Astrocyte (in vitro differentiated cells and primary cell): ENCODE measurements around the gene CSF2RB. TPM values are rescaled to one million over a fixed set of nuclear protein-coding genes. Genes with fewer than 3 reads are reported as not detected.

Source experiments
- DNase-seq: peaks from one replicate; pipeline ENCODE4 v3.0.0-alpha.2; 2010; ENCODE audit warnings: low read depth
- FAIRE-seq: peaks from 2 replicates; lab custom pipeline; 2011; peaks lifted over from hg19 to GRCh38; lab: Jason Lieb, UNC
- H2AFZ ChIP-seq: 2 replicates; pipeline ENCODE4 v1.6.0; 2012; ENCODE audit warnings: low read depth, low read length, inconsistent platforms
- H3K27ac ChIP-seq: 2 replicates; pipeline ENCODE4 v1.5.1; 2011; ENCODE audit warnings: low read depth, low read length, inconsistent platforms
- H3K27me3 ChIP-seq: 2 replicates; pipeline ENCODE4 v1.6.0; 2011; ENCODE audit warnings: low read length, inconsistent platforms; ENCODE audit not compliant: insufficient read depth
- H3K36me3 ChIP-seq: 2 replicates; pipeline ENCODE4 v1.5.1; 2011; ENCODE audit warnings: low read length, inconsistent platforms; ENCODE audit not compliant: insufficient read depth
- H3K4me1 ChIP-seq: 2 replicates; pipeline ENCODE4 v1.5.1; 2011; ENCODE audit warnings: low read length, inconsistent platforms; ENCODE audit not compliant: insufficient read depth
- H3K4me2 ChIP-seq: 2 replicates; pipeline ENCODE4 v1.6.0; 2012; ENCODE audit warnings: low read length, inconsistent platforms
- H3K4me3 ChIP-seq: 2 replicates; pipeline ENCODE4 v1.5.1; 2011; ENCODE audit warnings: low read depth, mild to moderate bottlenecking, low read length, inconsistent platforms; ENCODE audit not compliant: insufficient read depth
- H3K79me2 ChIP-seq: 2 replicates; pipeline ENCODE4 v1.6.0; 2012; ENCODE audit warnings: mild to moderate bottlenecking, low read length, inconsistent platforms; ENCODE audit not compliant: insufficient read depth
- H3K9ac ChIP-seq: 2 replicates; pipeline ENCODE4 v1.6.0; 2012; ENCODE audit warnings: mild to moderate bottlenecking, low read length, inconsistent platforms
- H3K9me3 ChIP-seq: 2 replicates; pipeline ENCODE4 v1.5.1; 2012; ENCODE audit warnings: low read depth, mild to moderate bottlenecking, low read length, inconsistent platforms; ENCODE audit not compliant: insufficient read depth
- H4K20me1 ChIP-seq: 2 replicates; pipeline ENCODE4 v1.6.0; 2012; ENCODE audit warnings: low read length, inconsistent platforms; ENCODE audit not compliant: insufficient read depth
- H3K27ac Mint-ChIP-seq: one replicate; pipeline ENCODE4 v1.8.0; 2021; ENCODE audit warnings: mild to moderate bottlenecking, mixed read lengths; ENCODE audit not compliant: unreplicated experiment
- H3K27me3 Mint-ChIP-seq: one replicate; pipeline ENCODE4 v1.8.0; 2021; ENCODE audit warnings: low read depth, mixed read lengths; ENCODE audit not compliant: unreplicated experiment
- H3K36me3 Mint-ChIP-seq: one replicate; pipeline ENCODE4 v1.8.0; 2021; ENCODE audit warnings: low read depth, mixed read lengths; ENCODE audit not compliant: unreplicated experiment
- H3K4me1 Mint-ChIP-seq: one replicate; pipeline ENCODE4 v1.8.0; 2021; ENCODE audit warnings: low read depth, mixed read lengths; ENCODE audit not compliant: unreplicated experiment
- H3K4me3 Mint-ChIP-seq: one replicate; pipeline ENCODE4 v1.8.0; 2021; ENCODE audit warnings: mild to moderate bottlenecking, moderate library complexity, mixed read lengths; ENCODE audit not compliant: unreplicated experiment
- H3K9me3 Mint-ChIP-seq: one replicate; pipeline ENCODE4 v1.8.0; 2021; ENCODE audit warnings: mild to moderate bottlenecking, mixed read lengths; ENCODE audit not compliant: unreplicated experiment
- CTCF ChIP-seq: IDR thresholded peaks from 2 replicates; pipeline ENCODE4 v1.5.1; 2011; ENCODE audit warnings: low read depth, mild to moderate bottlenecking, inconsistent platforms, low read length, moderate library complexity; ENCODE audit not compliant: insufficient read depth
- EZH2 ChIP-seq: IDR thresholded peaks from 2 replicates; pipeline ENCODE4 v1.6.1; 2012; ENCODE audit warnings: mild to moderate bottlenecking, low read length, inconsistent platforms; ENCODE audit not compliant: insufficient read depth
- total RNA-seq: library from RNA; stranded (reverse); gene quantifications from 2 replicates; pipeline ENCODE4 v1.2.1, GENCODE V29; 2021

Gene CSF2RB
- total RNA-seq, 1 donor from 2014 or later: 0.09 TPM

GRCh38 chr22:36911887-36912661 lies 1.4 kb upstream of the CSF2RB start:
- TF ChIP-seq CTCF (no peak), EZH2 (no peak)
- FAIRE-seq (no peak), DNase-seq (peak; percentile 14)
- Histone ChIP-seq H3K9ac (no peak overlapping the region), H3K4me1 (no peaks in the 10 kb centered on the region), H2AFZ (no peak overlapping the region), H3K9me3 (no peaks in the 10 kb centered on the region), H3K4me3 (no peak overlapping the region), H3K27me3 (peaks cover 21% of the 10 kb centered on the region), H3K27ac (no peak overlapping the region), H3K79me2 (no peaks in the 10 kb centered on the region), H3K36me3 (no peaks in the 10 kb centered on the region), H4K20me1 (no peaks in the 10 kb centered on the region), H3K4me2 (no peak overlapping the region)
- peaks cover under 1% of the 10 kb centered on the region for H3K27me3 Mint-ChIP-seq
- no peaks in the 10 kb centered on the region for H3K36me3 Mint-ChIP-seq
- peaks cover 14% of the 10 kb centered on the region for H3K4me1 Mint-ChIP-seq
- H3K4me3 Mint-ChIP-seq: peak overlapping the region; percentile 35
- H3K27ac Mint-ChIP-seq: peak overlapping the region; percentile 6
- H3K9me3 Mint-ChIP-seq: peaks cover 3% of the 10 kb centered on the region

- H3K4me2 ChIP-seq: no peak overlapping the region
- H2AFZ ChIP-seq: no peak overlapping the region
These were observed 568 bp upstream of the CSF2RB start for GRCh38 chr22:36912694-36913426.

More at GRCh38 chr22:36912694-36913426, 568 bp upstream of the CSF2RB start:
- no peak for FAIRE-seq
- Histone ChIP-seq H3K27me3 (peaks cover 21% of the 10 kb centered on the region), H3K9me3 (no peaks in the 10 kb centered on the region), H3K9ac (no peak overlapping the region), H3K79me2 (no peaks in the 10 kb centered on the region), H4K20me1 (no peaks in the 10 kb centered on the region), H3K4me3 (no peak overlapping the region), H3K4me1 (no peaks in the 10 kb centered on the region), H3K27ac (no peak overlapping the region), H3K36me3 (no peaks in the 10 kb centered on the region)
- no peak for DNase-seq
- peaks cover 3% of the 10 kb centered on the region for H3K27me3 Mint-ChIP-seq
- H3K4me3 Mint-ChIP-seq: peak overlapping the region; percentile 35
- no peaks in the 10 kb centered on the region for H3K36me3 Mint-ChIP-seq
- peaks cover 14% of the 10 kb centered on the region for H3K4me1 Mint-ChIP-seq
- H3K27ac Mint-ChIP-seq: peak overlapping the region; percentile 6
- H3K9me3 Mint-ChIP-seq: peaks cover 1% of the 10 kb centered on the region
- TF ChIP-seq CTCF: no peak
- no peak for TF ChIP-seq EZH2
